Activated T-cell treated with anti-CD3 and anti-CD28 coated beads for 48 hours (primary cell): Measurements from ENCODE around the gene PPIL6.
"Not testable (repeated sequence)": the region's sequence is repeated elsewhere in the genome, so short reads cannot be mapped to it uniquely, and the experiment has no call there.

ENCODE experiments used
- DNase-seq: peaks from one replicate; pipeline ENCODE4 v3.0.0-alpha.2; 2020; ENCODE audit warnings: low read depth

The PPIL6 gene

GRCh38 chr6:109396046-109396718, 44.2 kb downstream of the PPIL6 start:
- no peak for DNase-seq

- no peak for DNase-seq
These were observed 46.5 kb downstream of the PPIL6 start for GRCh38 chr6:109393886-109394281.

GRCh38 chr6:109393157-109393885, 47.1 kb downstream of the PPIL6 start:
- no peak for DNase-seq

GRCh38 chr6:109389650-109390274, 50.7 kb downstream of the PPIL6 start:
- DNase-seq: no peak

- no peak for DNase-seq
These were observed 52.2 kb downstream of the PPIL6 start for GRCh38 chr6:109388265-109388664.

- DNase-seq: no peak
These were observed 56.9 kb downstream of the PPIL6 start for GRCh38 chr6:109383438-109383940.

GRCh38 chr6:109382576-109383437, 57.6 kb downstream of the PPIL6 start:
- DNase-seq: peak; percentile 86

- DNase-seq: peak; percentile 90
These were observed 58.5 kb downstream of the PPIL6 start, which contains the start of gene CD164 for GRCh38 chr6:109381747-109382575. Gene CD164 (minus strand): TSS chr6:109382467. CDS start chr6:109382378, 89 bp downstream.

- no peak for DNase-seq
These were observed 59.2 kb downstream of the PPIL6 start for GRCh38 chr6:109381061-109381746.

GRCh38 chr6:109379711-109380110, 60.7 kb downstream of the PPIL6 start:
- DNase-seq: no peak

- no peak for DNase-seq
These were observed 62.7 kb downstream of the PPIL6 start for GRCh38 chr6:109377717-109378116.

GRCh38 chr6:109374326-109374892, 66.0 kb downstream of the PPIL6 start:
- DNase-seq: no peak

- DNase-seq: peak; percentile 45
These were observed 66.7 kb downstream of the PPIL6 start for GRCh38 chr6:109373762-109374161.

- DNase-seq: no peak
These were observed 67.1 kb downstream of the PPIL6 start for GRCh38 chr6:109373331-109373730.

GRCh38 chr6:109372130-109372529, 68.3 kb downstream of the PPIL6 start:
- DNase-seq: no peak

GRCh38 chr6:109370792-109371191, 69.6 kb downstream of the PPIL6 start:
- no peak for DNase-seq

GRCh38 chr6:109370336-109370735, 70.1 kb downstream of the PPIL6 start:
- no peak for DNase-seq

GRCh38 chr6:109369728-109370127, 70.7 kb downstream of the PPIL6 start:
- DNase-seq: no peak

GRCh38 chr6:109364382-109365078, 75.9 kb downstream of the PPIL6 start:
- not testable (repeated sequence) for DNase-seq
